Activated T-helper 17 cell treated with anti-CD3 and anti-CD28 coated beads, Interleukin-2, amount 50 U/mL, for 72 hours (primary cell): ENCODE measurements around the gene NUS1. TPM values are rescaled to one million over a fixed set of nuclear protein-coding genes. Genes with fewer than 3 reads are reported as not detected.
"Not testable (repeated sequence)": the region's sequence is repeated elsewhere in the genome, so short reads cannot be mapped to it uniquely, and the experiment has no call there.

Source experiments
- ATAC-seq: fragments of 150-1000 bp; cut with Tn5 transposase; replicated peaks from 2 replicates; pipeline ENCODE4 v1.10.0; 2021; ENCODE audit warnings: mild to moderate bottlenecking, moderate library complexity
- H3K27ac Mint-ChIP-seq: one replicate; pipeline ENCODE4 v1.8.0; 2022; ENCODE audit warnings: mixed read lengths
- H3K27me3 Mint-ChIP-seq: one replicate; pipeline ENCODE4 v1.8.0; 2022; ENCODE audit warnings: mixed read lengths
- H3K36me3 Mint-ChIP-seq: one replicate; pipeline ENCODE4 v1.8.0; 2022; ENCODE audit warnings: low read depth, mild to moderate bottlenecking, mixed read lengths
- H3K4me1 Mint-ChIP-seq: one replicate; pipeline ENCODE4 v1.8.0; 2022; ENCODE audit warnings: mixed read lengths
- H3K4me3 Mint-ChIP-seq: one replicate; pipeline ENCODE4 v1.8.0; 2022; ENCODE audit warnings: mild to moderate bottlenecking, mixed read lengths
- H3K9me3 Mint-ChIP-seq: one replicate; pipeline ENCODE4 v1.8.0; 2022; ENCODE audit warnings: mixed read lengths
- total RNA-seq, 2 donors: library from RNA; stranded (reverse); gene quantifications; one replicate each; pipeline ENCODE4 v1.2.3, GENCODE V29; 2022

NUS1 gene
- total RNA-seq, 2 donors from 2014 or later: 34.5 to 43.5 TPM

DNA sequence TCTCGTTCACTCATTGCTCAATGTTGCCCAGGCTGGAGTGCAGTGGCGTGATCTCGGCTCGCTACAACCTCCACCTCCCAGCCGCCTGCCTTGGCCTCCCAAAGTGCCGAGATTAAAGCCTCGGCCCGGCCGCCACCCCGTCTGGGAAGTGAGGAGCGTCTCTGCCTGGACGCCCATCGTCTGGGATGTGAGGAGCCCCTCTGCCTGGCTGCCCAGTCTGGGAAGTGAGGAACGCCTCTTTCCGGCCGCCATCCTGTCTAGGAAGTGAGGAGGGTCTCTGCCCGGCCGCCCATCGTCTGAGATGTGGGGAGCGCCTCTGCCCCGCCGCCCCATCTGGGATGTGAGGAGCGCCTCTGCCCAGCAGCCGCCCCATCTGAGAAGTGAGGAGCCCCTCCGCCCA, 75.4 kb downstream of the NUS1 start:
- not testable (repeated sequence) for H3K36me3 Mint-ChIP-seq, ATAC-seq, H3K4me1 Mint-ChIP-seq, H3K27me3 Mint-ChIP-seq, H3K27ac Mint-ChIP-seq, H3K4me3 Mint-ChIP-seq
- H3K9me3 Mint-ChIP-seq: peaks cover 13% of the 10 kb centered on the region

Other genes starting within 250 kb of the NUS1 start
- not detected for gene ROS1, start 249.5 kb upstream of the NUS1 start, total RNA-seq
- 1 to 10 TPM; 1.8 to 2.9 TPM for gene DCBLD1, start 192.8 kb upstream of the NUS1 start, total RNA-seq
- 10 to 100 TPM; 16.3 to 20.4 TPM for gene GOPC, start 73.0 kb upstream of the NUS1 start, total RNA-seq
- gene SLC35F1, start 231.8 kb downstream of the NUS1 start, total RNA-seq: under 1 TPM; 0.04 to 0.16 TPM